Measurements from ENCODE around the gene HCN1.

HCN1 gene

GRCh38 chr5:45262061-45262590, 434.1 kb downstream of the HCN1 start:
- H3K36me3 Mint-ChIP-seq: no peaks in the 10 kb centered on the region
- H3K4me3 Mint-ChIP-seq: no peak overlapping the region
- CTCF ChIA-PET: no interaction called here
- DNase-seq: no peak
- H3K27me3 Mint-ChIP-seq: no peaks in the 10 kb centered on the region
- H3K4me1 Mint-ChIP-seq: no peaks in the 10 kb centered on the region
- peaks cover 6% of the 10 kb centered on the region for H3K9me3 Mint-ChIP-seq
- H3K27ac Mint-ChIP-seq: no peak overlapping the region

- H3K4me1 Mint-ChIP-seq: no peaks in the 10 kb centered on the region
- no peaks in the 10 kb centered on the region for H3K27me3 Mint-ChIP-seq
- no peak for DNase-seq
- H3K4me3 Mint-ChIP-seq: no peak overlapping the region
- H3K36me3 Mint-ChIP-seq: no peaks in the 10 kb centered on the region
- H3K27ac Mint-ChIP-seq: no peak overlapping the region
- peaks cover 5% of the 10 kb centered on the region for H3K9me3 Mint-ChIP-seq
- CTCF ChIA-PET: no interaction called here
Measured at GRCh38 chr5:45261125-45261524, 435.1 kb downstream of the HCN1 start.

DNA sequence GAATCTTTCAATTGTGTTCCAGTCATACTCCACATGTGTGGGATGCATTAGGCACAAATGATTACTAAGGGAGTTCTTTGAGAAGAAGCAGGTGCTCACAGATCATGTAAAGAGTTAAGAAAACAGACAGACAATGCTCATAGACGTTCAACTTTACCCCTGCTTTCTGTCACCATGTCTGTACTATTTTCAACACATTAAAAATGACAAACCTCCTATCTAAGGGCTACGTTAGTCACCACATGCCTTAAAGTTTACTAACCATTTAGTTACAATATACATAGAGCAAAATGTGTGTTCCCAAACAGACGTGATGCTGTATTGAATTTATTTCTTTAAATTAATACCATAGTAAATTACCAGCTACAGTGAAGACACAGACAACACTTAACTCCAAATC, 435.9 kb downstream of the HCN1 start:
- CTCF ChIA-PET: no interaction called here

DNA sequence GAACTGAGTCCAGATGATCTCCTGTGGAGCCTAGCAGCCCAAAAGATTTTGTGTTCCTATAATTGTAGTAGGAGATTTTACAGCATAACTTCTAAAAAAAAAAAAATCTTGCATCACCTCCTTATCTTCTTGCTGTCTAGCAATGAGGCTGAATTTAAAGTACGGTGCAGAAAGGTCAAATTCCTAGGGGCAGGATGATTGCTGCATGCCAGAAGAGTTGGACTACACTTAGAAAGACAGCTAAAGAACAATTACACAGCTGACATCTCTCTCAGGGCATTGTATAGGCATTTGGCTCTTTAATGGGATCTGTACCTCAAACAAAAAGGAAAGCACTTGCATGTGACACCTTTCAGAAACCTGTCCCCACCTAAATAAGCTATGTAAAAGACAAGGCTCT, 443.2 kb downstream of the HCN1 start:
- CTCF ChIA-PET: no interaction called here
- no peak overlapping the region for H3K4me3 Mint-ChIP-seq
- H3K4me1 Mint-ChIP-seq: no peaks in the 10 kb centered on the region
- peaks cover 20% of the 10 kb centered on the region for H3K9me3 Mint-ChIP-seq
- DNase-seq: no peak
- H3K27me3 Mint-ChIP-seq: no peaks in the 10 kb centered on the region
- no peak overlapping the region for H3K27ac Mint-ChIP-seq
- no peaks in the 10 kb centered on the region for H3K36me3 Mint-ChIP-seq

More for the DNA sequence above, 435.9 kb downstream of the HCN1 start:
- Mint-ChIP-seq H3K4me1 (no peaks in the 10 kb centered on the region), H3K4me3 (no peak overlapping the region), H3K27me3 (no peaks in the 10 kb centered on the region), H3K36me3 (no peaks in the 10 kb centered on the region), H3K9me3 (peaks cover 5% of the 10 kb centered on the region), H3K27ac (no peak overlapping the region)
- DNase-seq: no peak

GRCh38 chr5:45252541-45252940, 443.6 kb downstream of the HCN1 start:
- no peak overlapping the region for H3K27ac Mint-ChIP-seq
- no peaks in the 10 kb centered on the region for H3K4me1 Mint-ChIP-seq
- no peak for DNase-seq
- H3K9me3 Mint-ChIP-seq: peaks cover 23% of the 10 kb centered on the region
- CTCF ChIA-PET: no interaction called here
- no peaks in the 10 kb centered on the region for H3K36me3 Mint-ChIP-seq
- no peaks in the 10 kb centered on the region for H3K27me3 Mint-ChIP-seq
- H3K4me3 Mint-ChIP-seq: no peak overlapping the region

GRCh38 chr5:45225571-45226031, 470.6 kb downstream of the HCN1 start:
- Mint-ChIP-seq H3K27ac (no peak overlapping the region), H3K36me3 (no peaks in the 10 kb centered on the region)

DNA sequence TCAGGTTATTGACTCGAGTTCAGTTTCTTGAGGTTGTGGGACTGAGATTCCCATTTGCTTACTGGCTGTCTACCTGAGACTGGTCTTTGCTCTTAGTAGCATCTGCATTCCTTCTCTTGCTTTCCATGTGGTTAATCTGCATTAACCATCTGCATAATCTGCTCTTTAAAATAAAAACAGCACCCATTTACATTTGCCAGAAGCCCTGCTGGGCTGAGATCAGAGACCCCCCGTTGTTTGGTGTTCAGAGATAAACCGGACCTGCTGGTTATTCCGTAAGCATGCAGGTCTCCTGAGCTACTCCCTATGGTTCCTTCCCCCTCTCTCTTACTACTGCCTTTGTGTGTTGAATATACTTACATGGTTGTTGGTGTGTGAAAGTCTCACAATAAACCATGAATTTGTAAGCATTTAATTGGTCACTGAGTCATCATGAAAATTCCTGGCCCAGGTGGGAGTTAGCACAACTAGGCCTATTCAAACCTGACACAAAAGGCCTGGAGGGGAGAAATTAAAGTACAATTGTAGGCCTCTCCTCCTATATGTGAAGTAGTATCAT, 490.7 kb downstream of the HCN1 start:
- Mint-ChIP-seq H3K36me3 (no peaks in the 10 kb centered on the region), H3K27ac (no peak overlapping the region), H3K4me1 (no peaks in the 10 kb centered on the region), H3K27me3 (no peaks in the 10 kb centered on the region), H3K9me3 (peaks cover 5% of the 10 kb centered on the region), H3K4me3 (no peak overlapping the region)
- DNase-seq: no peak
- CTCF ChIA-PET: no interaction called here

More at GRCh38 chr5:45225571-45226031, 470.6 kb downstream of the HCN1 start:
- no peak overlapping the region for H3K4me3 Mint-ChIP-seq
- H3K4me1 Mint-ChIP-seq: no peaks in the 10 kb centered on the region
- CTCF ChIA-PET: no interaction called here
- H3K9me3 Mint-ChIP-seq: peaks cover 12% of the 10 kb centered on the region
- no peaks in the 10 kb centered on the region for H3K27me3 Mint-ChIP-seq
- DNase-seq: no peak
